HepG2 (cell line): ENCODE results near the gene FAM89B. TPM values are rescaled to one million over a fixed set of nuclear protein-coding genes. Genes with fewer than 3 reads are reported as not detected.
A peak's percentile ranks its signal among the peaks of the same experiment; 100 is the strongest.

Source experiments
- AKAP8 ChIP-seq: sonication (generic); formaldehyde crosslinking; IDR thresholded peaks from 2 replicates; pipeline ENCODE4 v1.5.1; 2020; ENCODE audit warnings: mild to moderate bottlenecking, missing genetic modification reagents
- ARNT2 ChIP-seq: sonication (generic); formaldehyde crosslinking; IDR thresholded peaks from 2 replicates; pipeline ENCODE4 v1.8.0; 2022; ENCODE audit warnings: mild to moderate bottlenecking, low read depth, missing genetic modification reagents, moderate library complexity
- CREB1 ChIP-seq, 2 experiments: fragments of 450-650 bp in 1 of 2; IDR thresholded peaks; 2 replicates each; pipeline ENCODE4 v1.6.1; 2016 to 2017; ENCODE audit warnings: control low read depth in 1 of 2, mild to moderate bottlenecking in 1 of 2, missing compliant biosample characterization in 1 of 2, missing genetic modification characterization in 1 of 2
- ESRRA ChIP-seq: sonication (generic); formaldehyde crosslinking; IDR thresholded peaks from 2 replicates; pipeline ENCODE4 v1.5.1; 2020; ENCODE audit warnings: mild to moderate bottlenecking, low read depth, missing genetic modification reagents
- GTF3A ChIP-seq: sonication (generic); formaldehyde crosslinking; conservative IDR thresholded peaks from 2 replicates; pipeline ENCODE4 v1.4.0; 2020; ENCODE audit warnings: mild to moderate bottlenecking, missing genetic modification reagents
- HES4 ChIP-seq: sonication (generic); formaldehyde crosslinking; IDR thresholded peaks from 2 replicates; pipeline ENCODE4 v1.9.0; 2021; ENCODE audit warnings: mild to moderate bottlenecking, missing genetic modification reagents, borderline replicate concordance
- HNF4G ChIP-seq, 2 experiments: sonication (generic) in 1 of 2; formaldehyde crosslinking in 1 of 2; IDR thresholded peaks; 2 replicates each; pipeline versions ENCODE4 v1.4.0 to v1.6.1; 2011 to 2020; ENCODE audit warnings: borderline replicate concordance in 2 of 2, low read depth in 2 of 2, mild to moderate bottlenecking in 2 of 2, low read length in 1 of 2, missing genetic modification reagents in 1 of 2, moderate library complexity in 1 of 2
- ISL2 ChIP-seq: sonication (generic); formaldehyde crosslinking; IDR thresholded peaks from 2 replicates; pipeline ENCODE4 v1.5.0; 2020; ENCODE audit warnings: missing genetic modification reagents
- MXD3 ChIP-seq: IDR thresholded peaks from 2 replicates; pipeline ENCODE4 v1.6.1; 2016; ENCODE audit warnings: mild to moderate bottlenecking, missing biosample characterization, missing genetic modification reagents
- NAIF1 ChIP-seq: sonication (generic); formaldehyde crosslinking; IDR thresholded peaks from 2 replicates; pipeline ENCODE4 v1.5.0; 2020; ENCODE audit warnings: mild to moderate bottlenecking, missing genetic modification reagents, borderline replicate concordance
- NKX3-1 ChIP-seq: sonication (generic); formaldehyde crosslinking; IDR thresholded peaks from 2 replicates; pipeline ENCODE4 v1.5.0; 2020; ENCODE audit warnings: missing genetic modification reagents
- PHF8 ChIP-seq: sonication (generic); formaldehyde crosslinking; IDR thresholded peaks from 2 replicates; pipeline ENCODE4 v1.5.0; 2020; ENCODE audit warnings: missing genetic modification reagents
- SIN3A ChIP-seq: IDR thresholded peaks from 2 replicates; pipeline ENCODE4 v1.6.1; 2011; ENCODE audit warnings: low read depth, mild to moderate bottlenecking, control low read depth, low read length, borderline replicate concordance
- SRSF4 ChIP-seq: fragments of 200-400 bp; formaldehyde crosslinking; IDR thresholded peaks from one replicate; pipeline ENCODE4 v1.6.1; 2018; ENCODE audit warnings: mild to moderate bottlenecking, low read depth, low read length, moderate library complexity; ENCODE audit not compliant: poor library complexity, severe bottlenecking
- TEAD3 ChIP-seq: optimal IDR thresholded peaks from 2 replicates; pipeline ENCODE3; 2016; ENCODE audit warnings: borderline replicate concordance
- TOPORS ChIP-seq: sonication (generic); formaldehyde crosslinking; IDR thresholded peaks from 2 replicates; pipeline ENCODE4 v1.8.0; 2023; ENCODE audit warnings: mild to moderate bottlenecking, missing genetic modification reagents
- ZBTB20 ChIP-seq: sonication (generic); formaldehyde crosslinking; IDR thresholded peaks from 2 replicates; pipeline ENCODE4 v1.8.1; 2023; ENCODE audit warnings: missing genetic modification reagents, low read depth, mild to moderate bottlenecking, borderline replicate concordance
- ZFP36L1 ChIP-seq: sonication (generic); formaldehyde crosslinking; IDR thresholded peaks from 2 replicates; pipeline ENCODE4 v1.8.0; 2022; ENCODE audit warnings: mild to moderate bottlenecking, missing genetic modification reagents, moderate library complexity
- ZFX ChIP-seq: sonication (generic); formaldehyde crosslinking; IDR thresholded peaks from 2 replicates; pipeline ENCODE4 v1.4.0; 2020; ENCODE audit warnings: mild to moderate bottlenecking, low read depth, missing genetic modification reagents, moderate library complexity
- ZMYM2 ChIP-seq: sonication (generic); formaldehyde crosslinking; IDR thresholded peaks from 2 replicates; pipeline ENCODE4 v1.8.0; 2022; ENCODE audit warnings: mild to moderate bottlenecking, missing genetic modification reagents
- ZNF468 ChIP-seq: sonication (generic); formaldehyde crosslinking; IDR thresholded peaks from 2 replicates; pipeline ENCODE4 v1.8.0; 2022; ENCODE audit warnings: mild to moderate bottlenecking, moderate library complexity, missing genetic modification reagents
- ZNF891 ChIP-seq: sonication (generic); formaldehyde crosslinking; IDR thresholded peaks from 2 replicates; pipeline ENCODE4 v1.5.0; 2020; ENCODE audit warnings: mild to moderate bottlenecking, missing genetic modification reagents
- polyA plus RNA-seq, 8 experiments: library from polyadenylated mRNA; depleted of rRNA in 3 of 8; stranded (reverse) in 7 of 8; unstranded in 1 of 8; fragments of >200 nt; fragmentation: Illumina TruSeq in 4 of 8; extraction: Trizol in 4 of 8; gene quantifications; 2 replicates each; pipeline versions ENCODE4 v1.2.1 to v1.2.3, GENCODE V29; 2011 to 2016; ENCODE audit warnings: low read depth in 4 of 8, missing spikeins in 1 of 8, mixed read lengths in 1 of 8; ENCODE audit not compliant: insufficient read depth in 1 of 8
- total RNA-seq, 5 experiments: library from RNA; depleted of rRNA; stranded (reverse); fragments of >200 nt; fragmentation: Illumina TruSeq; extraction: Trizol; gene quantifications; 2 replicates each; pipeline ENCODE4 v1.2.3, GENCODE V29; 2016; ENCODE audit warnings: low read depth in 1 of 5
- TF ChIP-seq, protein P1 (sequence below), 2 experiments: fragments of 450-650 bp in 1 of 2; sonication (generic) in 1 of 2; formaldehyde crosslinking; IDR thresholded peaks; 2 replicates each; pipeline versions ENCODE4 v1.5.0 to v1.8.0; 2020 to 2022; ENCODE audit warnings: mild to moderate bottlenecking in 1 of 2, missing genetic modification reagents in 1 of 2
- TF ChIP-seq, protein P2 (sequence below): sonication (generic); formaldehyde crosslinking; IDR thresholded peaks from 2 replicates; pipeline ENCODE4 v1.5.0; 2020; ENCODE audit warnings: mild to moderate bottlenecking, missing genetic modification reagents
- TF ChIP-seq, protein P3 (sequence below): sonication (generic); formaldehyde crosslinking; IDR thresholded peaks from 2 replicates; pipeline ENCODE4 v1.8.1; 2023; ENCODE audit warnings: mild to moderate bottlenecking, missing genetic modification reagents, borderline replicate concordance

The FAM89B gene
- total and polyA plus RNA-seq, 2 of the 13 experiments (the other 11 are each of a cell fraction or from before 2014, with no cell fraction given) = 5.7 to 8.0 TPM

DNA sequence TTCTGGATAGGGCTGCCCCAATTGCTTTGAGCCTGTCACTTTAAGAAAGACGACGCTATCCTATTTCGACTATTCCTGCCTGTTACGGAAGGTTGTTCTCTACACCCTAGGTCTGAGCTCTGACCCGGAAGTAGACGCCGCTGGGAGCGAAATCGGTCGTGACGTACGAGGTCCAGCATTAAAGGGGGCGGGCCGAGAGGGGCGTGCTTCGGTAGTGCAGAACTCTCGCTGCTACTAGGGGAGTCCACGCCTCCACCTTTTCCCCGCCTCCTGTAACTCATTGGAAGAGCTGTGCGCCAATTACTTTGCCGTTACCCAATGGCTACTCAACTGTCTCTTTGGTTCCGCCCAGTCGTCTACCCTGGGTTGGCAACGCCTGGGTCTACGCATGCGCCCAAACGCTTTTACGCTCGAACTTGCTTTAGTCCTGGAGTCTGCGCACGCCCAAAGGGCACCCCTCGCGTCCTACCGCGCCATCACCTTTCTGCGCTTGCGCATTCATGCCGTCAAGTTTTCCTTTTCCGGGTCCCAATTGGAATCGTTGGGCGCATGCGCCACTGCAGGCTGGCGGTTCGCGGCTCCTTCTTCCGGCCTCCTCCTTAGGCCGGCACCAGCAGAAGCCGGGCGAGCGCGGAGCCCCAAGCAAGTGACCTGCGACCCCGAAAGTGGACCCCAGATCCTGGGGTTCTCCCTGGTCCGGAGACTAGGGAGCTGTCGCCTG, 43.1 kb downstream of the FAM89B start, which contains the start of gene PCNX3 (continued):
- peak; percentile 64; the same call in 1 of the 2 replicates for TF ChIP-seq HNF4G (IDR thresholded peaks at IDR 0.05; ENCODE audit: borderline replicate concordance, low read depth, low read length)
- TF ChIP-seq HNF4G (CRISPR knock-in tag; IDR thresholded peaks at IDR 0.05; ENCODE audit: borderline replicate concordance, low read depth) = no peak
- no peak for TF ChIP-seq TOPORS (CRISPR knock-in tag)
- TF ChIP-seq HES4 (CRISPR knock-in tag) = no peak
- TF ChIP-seq ZMYM2 (CRISPR knock-in tag) = no peak
- no peak for TF ChIP-seq ZFP36L1 (CRISPR knock-in tag)
- TF ChIP-seq, protein P1, sequence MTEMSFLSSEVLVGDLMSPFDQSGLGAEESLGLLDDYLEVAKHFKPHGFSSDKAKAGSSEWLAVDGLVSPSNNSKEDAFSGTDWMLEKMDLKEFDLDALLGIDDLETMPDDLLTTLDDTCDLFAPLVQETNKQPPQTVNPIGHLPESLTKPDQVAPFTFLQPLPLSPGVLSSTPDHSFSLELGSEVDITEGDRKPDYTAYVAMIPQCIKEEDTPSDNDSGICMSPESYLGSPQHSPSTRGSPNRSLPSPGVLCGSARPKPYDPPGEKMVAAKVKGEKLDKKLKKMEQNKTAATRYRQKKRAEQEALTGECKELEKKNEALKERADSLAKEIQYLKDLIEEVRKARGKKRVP (CRISPR knock-in tag; IDR thresholded peaks at IDR 0.05) = no peak
- TF ChIP-seq, protein P2, sequence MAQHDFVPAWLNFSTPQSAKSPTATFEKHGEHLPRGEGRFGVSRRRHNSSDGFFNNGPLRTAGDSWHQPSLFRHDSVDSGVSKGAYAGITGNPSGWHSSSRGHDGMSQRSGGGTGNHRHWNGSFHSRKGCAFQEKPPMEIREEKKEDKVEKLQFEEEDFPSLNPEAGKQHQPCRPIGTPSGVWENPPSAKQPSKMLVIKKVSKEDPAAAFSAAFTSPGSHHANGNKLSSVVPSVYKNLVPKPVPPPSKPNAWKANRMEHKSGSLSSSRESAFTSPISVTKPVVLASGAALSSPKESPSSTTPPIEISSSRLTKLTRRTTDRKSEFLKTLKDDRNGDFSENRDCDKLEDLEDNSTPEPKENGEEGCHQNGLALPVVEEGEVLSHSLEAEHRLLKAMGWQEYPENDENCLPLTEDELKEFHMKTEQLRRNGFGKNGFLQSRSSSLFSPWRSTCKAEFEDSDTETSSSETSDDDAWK (CRISPR knock-in tag) = no peak
- TF ChIP-seq ZFX (CRISPR knock-in tag) = peak; percentile 66; the same call in 1 of the 2 replicates
- peak; percentile 76 for TF ChIP-seq PHF8 (CRISPR knock-in tag)
- TF ChIP-seq MXD3 = peak; percentile 64
- TF ChIP-seq SIN3A = 0 out of 2 replicates have a peak, but pooled peaks have one; percentile 76
- TF ChIP-seq ESRRA = no peak
- TF ChIP-seq ARNT2 (CRISPR knock-in tag) = peak; percentile 45; the same call in 1 of the 2 replicates
- TF ChIP-seq SRSF4 = no peak
- TF ChIP-seq ZNF891 (CRISPR knock-in tag) = peak; percentile 39; the same call in 1 of the 2 replicates
- no peak for TF ChIP-seq ZNF468 (CRISPR knock-in tag)
- 0 out of 2 replicates have a peak, but pooled peaks have one; percentile 3 for TF ChIP-seq GTF3A
- TF ChIP-seq NKX3-1 = no peak
- TF ChIP-seq ZBTB20 (CRISPR knock-in tag) = peak; percentile 63
- no peak for TF ChIP-seq AKAP8
- peak; percentile 78 for TF ChIP-seq NAIF1 (CRISPR knock-in tag)
- peak; percentile 48 for TF ChIP-seq ISL2 (CRISPR knock-in tag)
- TF ChIP-seq, protein P3, sequence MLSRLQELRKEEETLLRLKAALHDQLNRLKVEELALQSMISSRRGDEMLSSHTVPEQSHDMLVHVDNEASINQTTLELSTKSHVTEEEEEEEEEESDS (CRISPR knock-in tag) = no peak
- no peak for TF ChIP-seq TEAD3
- TF ChIP-seq CREB1 (IDR thresholded peaks at IDR 0.05) = peak; percentile 97
- TF ChIP-seq CREB1 (CRISPR knock-in tag; IDR thresholded peaks at IDR 0.05) = peak; percentile 98
